Choroid plexus epithelial cell (primary cell): Measurements from ENCODE around the gene CCDC54.
A peak's percentile ranks its signal among the peaks of the same experiment; 100 is the strongest.

ENCODE experiments used
- DNase-seq: peaks from one replicate; pipeline ENCODE4 v3.0.0-alpha.2; 2010; ENCODE audit warnings: low read depth
- H3K4me3 ChIP-seq: 2 replicates; pipeline ENCODE4 v1.5.1; 2011; ENCODE audit warnings: low read depth, mild to moderate bottlenecking, control low read depth, low read length, moderate library complexity
- CTCF ChIP-seq: conservative IDR thresholded peaks from 2 replicates; pipeline ENCODE4 v1.5.1; 2011; ENCODE audit warnings: low read depth, mild to moderate bottlenecking, control low read depth, inconsistent platforms, low read length, moderate library complexity

CCDC54 gene

GRCh38 chr3:107404727-107405469 lies 27.7 kb downstream of the CCDC54 start:
- H3K4me3 ChIP-seq, result no peak overlapping the region
- peak; percentile 90 for DNase-seq
- no peak for TF ChIP-seq CTCF

GRCh38 chr3:107407355-107407754 lies 30.1 kb downstream of the CCDC54 start:
- DNase-seq, result no peak
- no peak for TF ChIP-seq CTCF
- no peak overlapping the region for H3K4me3 ChIP-seq

- no peak for TF ChIP-seq CTCF
- DNase-seq, result no peak
- H3K4me3 ChIP-seq, result no peak overlapping the region
Observed at GRCh38 chr3:107408513-107408912, 31.3 kb downstream of the CCDC54 start.

GRCh38 chr3:107409365-107409764 lies 32.1 kb downstream of the CCDC54 start:
- TF ChIP-seq CTCF, result no peak
- DNase-seq, result peak; percentile 12
- H3K4me3 ChIP-seq, result no peak overlapping the region

- DNase-seq, result no peak
- TF ChIP-seq CTCF, result no peak
- no peak overlapping the region for H3K4me3 ChIP-seq
Observed at GRCh38 chr3:107410606-107411005, 33.4 kb downstream of the CCDC54 start.

GRCh38 chr3:107411056-107411455 lies 33.8 kb downstream of the CCDC54 start:
- H3K4me3 ChIP-seq, result no peak overlapping the region
- no peak for DNase-seq
- TF ChIP-seq CTCF, result no peak

GRCh38 chr3:107411779-107412178 lies 34.5 kb downstream of the CCDC54 start:
- no peak for DNase-seq
- TF ChIP-seq CTCF, result no peak
- no peak overlapping the region for H3K4me3 ChIP-seq
